PC-9 (cell line): ENCODE data around the gene DNAI2.

ENCODE experiments used
- CTCF ChIP-seq: fragments of 200-600 bp; sonication (generic); conservative IDR thresholded peaks from 2 replicates; pipeline ENCODE4 v1.6.1; 2017; ENCODE audit warnings: mixed run types, antibody characterized with exemption, mild to moderate bottlenecking, moderate library complexity
- EZH2 ChIP-seq: fragments of 200-600 bp; sonication (generic); IDR thresholded peaks from 2 replicates; pipeline ENCODE4 v1.8.0; 2017; ENCODE audit warnings: antibody characterized with exemption, low read depth

- TF ChIP-seq EZH2 (no peak), CTCF (no peak)
Observed at GRCh38 chr17:74270333-74270732, 3.7 kb upstream of the DNAI2 start.
